Suprapubic skin (tissue), 4 donors: ENCODE data around the gene OXT. TPM values are rescaled to one million over a fixed set of nuclear protein-coding genes. Genes with fewer than 3 reads are reported as not detected.

Source experiments
- DNase-seq, 2 donors: peaks; one replicate each; pipeline ENCODE4 v3.0.0-alpha.2; 2019; ENCODE audit warnings: low spot score in 2 of 2
- H3K27ac ChIP-seq: fragments of 200-600 bp; sonication (generic); one replicate; pipeline ENCODE4 v1.5.1; 2019
- H3K27me3 ChIP-seq: fragments of 200-600 bp; sonication (generic); one replicate; pipeline ENCODE4 v1.5.1; 2019
- H3K36me3 ChIP-seq: fragments of 200-600 bp; sonication (generic); one replicate; pipeline ENCODE4 v1.5.1; 2019
- H3K4me1 ChIP-seq: fragments of 200-600 bp; sonication (generic); one replicate; pipeline ENCODE4 v1.5.1; 2019
- H3K4me3 ChIP-seq: fragments of 200-600 bp; sonication (generic); one replicate; pipeline ENCODE4 v1.5.1; 2019; ENCODE audit warnings: mild to moderate bottlenecking
- H3K9me3 ChIP-seq: fragments of 200-600 bp; sonication (generic); one replicate; pipeline ENCODE4 v1.5.1; 2019
- CTCF ChIP-seq, 2 donors: fragments of 200-600 bp in 1 of 2; fragments of 450-650 bp in 1 of 2; sonication (generic) in 1 of 2; IDR thresholded peaks; one replicate each; pipeline ENCODE4 v1.5.1; 2016 to 2019; ENCODE audit warnings: antibody characterized with exemption in 2 of 2, mild to moderate bottlenecking in 1 of 2, moderate library complexity in 1 of 2
- EP300 ChIP-seq: sonication (generic); formaldehyde crosslinking; IDR thresholded peaks from one replicate; pipeline ENCODE4 v1.6.1; 2017; ENCODE audit warnings: antibody characterized with exemption
- POLR2A ChIP-seq, 2 donors: fragments of 450-650 bp; IDR thresholded peaks; one replicate each; pipeline ENCODE4 v1.6.1; 2017; ENCODE audit warnings: antibody characterized with exemption in 2 of 2, mild to moderate bottlenecking in 2 of 2, moderate library complexity in 2 of 2
- POLR2AphosphoS5 ChIP-seq, 3 donors: sonication (generic); formaldehyde crosslinking; IDR thresholded peaks; one replicate each; pipeline ENCODE4 v1.6.1; 2017; ENCODE audit warnings: antibody characterized with exemption in 3 of 3
- WGBS: methylation state at CpG from one replicate; pipeline ENCODE4 v1.1.5; 2018; 5-methylcytosine and 5-hydroxymethylcytosine counted together
- total RNA-seq, 4 donors: library from RNA; depleted of rRNA; stranded (reverse); fragments of >200 nt; gene quantifications; one replicate each; pipeline ENCODE4 v1.1.0, GENCODE V29; 2016

OXT gene
- total RNA-seq, 4 donors from 2014 or later, result 2.0 TPM; not detected in 3

GRCh38 chr20:3102575-3103368 lies 31.4 kb downstream of the OXT start:
- Histone ChIP-seq H3K27ac (no peak overlapping the region), H3K9me3 (no peaks in the 10 kb centered on the region), H3K4me3 (no peak overlapping the region), H3K36me3 (peaks cover 10% of the 10 kb centered on the region), H3K4me1 (no peaks in the 10 kb centered on the region), H3K27me3 (no peaks in the 10 kb centered on the region)
- TF ChIP-seq POLR2AphosphoS5 (IDR thresholded peaks at IDR 0.05) (no peak), CTCF (IDR thresholded peaks at IDR 0.05) (no peak), EP300 (no peak), POLR2A (IDR thresholded peaks at IDR 0.05) (no peak)
- 79% methylated on average over 13 of the region's 13 CpGs for WGBS
- DNase-seq, result no peak

- Histone ChIP-seq H3K27ac (no peak overlapping the region), H3K27me3 (no peaks in the 10 kb centered on the region), H3K4me3 (no peak overlapping the region), H3K4me1 (no peaks in the 10 kb centered on the region), H3K36me3 (peaks cover 17% of the 10 kb centered on the region), H3K9me3 (no peaks in the 10 kb centered on the region)
- no peak for DNase-seq
- 69% methylated on average over 3 of the region's 3 CpGs for WGBS
- TF ChIP-seq CTCF (IDR thresholded peaks at IDR 0.05), result no peak
- no peak for TF ChIP-seq POLR2A (IDR thresholded peaks at IDR 0.05)
- TF ChIP-seq POLR2AphosphoS5 (IDR thresholded peaks at IDR 0.05), result no peak
- no peak for TF ChIP-seq EP300
Measured at GRCh38 chr20:3103369-3104032, 32.1 kb downstream of the OXT start.

GRCh38 chr20:3105256-3106137 lies 34.1 kb downstream of the OXT start:
- no peak overlapping the region for H3K4me3 ChIP-seq
- 95% methylated on average over 18 of the region's 18 CpGs for WGBS
- H3K36me3 ChIP-seq, result peaks cover 34% of the 10 kb centered on the region
- H3K27me3 ChIP-seq, result no peaks in the 10 kb centered on the region
- no peak for TF ChIP-seq POLR2A (IDR thresholded peaks at IDR 0.05)
- TF ChIP-seq POLR2AphosphoS5 (IDR thresholded peaks at IDR 0.05), result no peak
- TF ChIP-seq CTCF (IDR thresholded peaks at IDR 0.05), result no peak
- TF ChIP-seq EP300, result no peak
- no peak overlapping the region for H3K27ac ChIP-seq
- H3K9me3 ChIP-seq, result no peaks in the 10 kb centered on the region
- DNase-seq, result no peak
- H3K4me1 ChIP-seq, result no peaks in the 10 kb centered on the region

- H3K36me3 ChIP-seq, result peaks cover 41% of the 10 kb centered on the region
- no peaks in the 10 kb centered on the region for H3K4me1 ChIP-seq
- 94% methylated on average over 3 of the region's 3 CpGs for WGBS
Measured at GRCh38 chr20:3106185-3106584, 34.8 kb downstream of the OXT start.

More at GRCh38 chr20:3106185-3106584, 34.8 kb downstream of the OXT start:
- Histone ChIP-seq H3K27ac (no peak overlapping the region), H3K9me3 (no peaks in the 10 kb centered on the region), H3K4me3 (no peak overlapping the region), H3K27me3 (no peaks in the 10 kb centered on the region)
- no peak for TF ChIP-seq POLR2A (IDR thresholded peaks at IDR 0.05)
- no peak for TF ChIP-seq POLR2AphosphoS5 (IDR thresholded peaks at IDR 0.05)
- no peak for TF ChIP-seq CTCF (IDR thresholded peaks at IDR 0.05)
- no peak for TF ChIP-seq EP300
- DNase-seq, result no peak
